ENCODE data around the gene ADGRL2. TPM values are rescaled to one million over a fixed set of nuclear protein-coding genes. Genes with fewer than 3 reads are reported as not detected.

Gene ADGRL2
- polyA plus RNA-seq, 1 donor from 2014 or later, result 190 TPM

DNA sequence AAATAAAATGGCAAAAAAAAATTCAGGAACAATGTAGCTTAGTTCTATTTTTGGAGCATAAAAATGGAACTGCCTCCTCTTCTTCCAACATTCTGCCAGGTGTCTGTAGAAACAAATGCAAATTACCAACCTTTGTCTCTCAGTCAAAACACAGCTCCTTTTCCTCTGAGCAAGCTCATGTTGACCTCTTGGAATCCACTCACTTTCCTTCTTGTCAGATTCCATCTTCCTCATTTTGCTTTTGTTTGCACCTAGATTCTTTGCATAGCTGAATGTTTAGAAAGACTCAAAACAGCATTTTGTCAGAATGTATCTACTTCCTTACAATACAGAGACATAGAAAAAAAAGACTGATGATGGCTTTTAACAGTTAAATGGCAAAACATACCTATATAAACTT is 178.2 kb downstream of the ADGRL2 start:
- Histone ChIP-seq H3K36me3 (ENCODE audit: insufficient read depth, low read length) (no peaks in the 10 kb centered on the region), H3K4me2 (ENCODE audit: low read length) (no peak overlapping the region), H2AFZ (ENCODE audit: low read depth, low read length) (no peak overlapping the region), H3K4me3 (ENCODE audit: low read length) (no peak overlapping the region), H3K9me2 (ENCODE audit: insufficient read depth, low read length) (no peaks in the 10 kb centered on the region), H3F3A (ENCODE audit: insufficient read depth, low read length, poor library complexity, severe bottlenecking) (peaks cover 7% of the 10 kb centered on the region), H3K9ac (ENCODE audit: low read length) (no peak overlapping the region), H3K27ac (ENCODE audit: low read length) (no peak overlapping the region), H3K27me3 (ENCODE audit: insufficient read depth, low read depth, low read length) (no peaks in the 10 kb centered on the region), H3K79me2 (replicated peaks; ENCODE audit: insufficient read depth, low read length) (no peaks in the 10 kb centered on the region), H3K9me3 (ENCODE audit: low read length) (no peaks in the 10 kb centered on the region), H4K20me1 (ENCODE audit: insufficient read depth) (no peaks in the 10 kb centered on the region)
- TF ChIP-seq EP300 (conservative IDR thresholded peaks at IDR 0.05; ENCODE audit: poor library complexity, severe bottlenecking) (no peak), RAD21 (conservative IDR thresholded peaks at IDR 0.05) (no peak), SMC3 (conservative IDR thresholded peaks at IDR 0.05; ENCODE audit: poor library complexity) (no peak), POLR2AphosphoS5 (IDR thresholded peaks at IDR 0.05) (no peak), MXI1 (conservative IDR thresholded peaks at IDR 0.05; ENCODE audit: poor library complexity, severe bottlenecking) (no peak), CTCF (IDR thresholded peaks at IDR 0.05; ENCODE audit: poor library complexity, severe bottlenecking) (no peak), REST (IDR thresholded peaks at IDR 0.05; ENCODE audit: borderline replicate concordance) (no peak), TAF1 (IDR thresholded peaks at IDR 0.05; ENCODE audit: low read depth) (no peak), EZH2 (IDR thresholded peaks at IDR 0.05; ENCODE audit: borderline replicate concordance, insufficient read depth, low read length, poor library complexity, severe bottlenecking) (no peak)

DNA sequence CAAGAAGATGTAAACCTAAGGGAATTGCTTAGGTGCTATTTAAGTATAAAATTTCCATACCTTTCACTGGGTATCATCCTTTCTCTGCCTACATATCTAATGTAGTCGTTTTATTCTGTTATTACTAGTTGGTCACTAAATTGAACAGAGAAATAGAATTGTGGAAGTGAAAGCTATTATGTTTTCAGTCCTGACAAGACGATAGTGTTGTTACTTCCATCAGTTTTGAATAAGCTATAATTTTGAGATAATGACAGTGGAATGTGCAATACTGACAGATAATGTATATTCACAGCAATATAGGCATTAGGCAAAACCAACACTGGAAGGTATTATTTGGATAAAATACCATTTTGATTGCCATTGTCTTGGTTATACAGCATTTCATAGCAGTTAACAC is 181.8 kb downstream of the ADGRL2 start:
- Histone ChIP-seq H3K4me2 (ENCODE audit: low read length) (peak overlapping the region; percentile 11), H3K9me3 (ENCODE audit: low read length) (no peaks in the 10 kb centered on the region), H2AFZ (ENCODE audit: low read depth, low read length) (no peak overlapping the region), H3K36me3 (ENCODE audit: insufficient read depth, low read length) (peaks cover 9% of the 10 kb centered on the region), H3K9ac (ENCODE audit: low read length) (no peak overlapping the region), H3F3A (ENCODE audit: insufficient read depth, low read length, poor library complexity, severe bottlenecking) (peaks cover 9% of the 10 kb centered on the region), H3K4me3 (ENCODE audit: low read length) (peak overlapping the region; percentile 20), H3K79me2 (replicated peaks; ENCODE audit: insufficient read depth, low read length) (no peaks in the 10 kb centered on the region), H4K20me1 (ENCODE audit: insufficient read depth) (no peaks in the 10 kb centered on the region), H3K27me3 (ENCODE audit: insufficient read depth, low read depth, low read length) (no peaks in the 10 kb centered on the region), H3K9me2 (ENCODE audit: insufficient read depth, low read length) (no peaks in the 10 kb centered on the region), H3K27ac (ENCODE audit: low read length) (peak overlapping the region; percentile 17)
- TF ChIP-seq SMC3 (conservative IDR thresholded peaks at IDR 0.05; ENCODE audit: poor library complexity) (no peak), POLR2AphosphoS5 (IDR thresholded peaks at IDR 0.05) (peak; percentile 85), EP300 (conservative IDR thresholded peaks at IDR 0.05; ENCODE audit: poor library complexity, severe bottlenecking) (peak; percentile 92), MXI1 (conservative IDR thresholded peaks at IDR 0.05; ENCODE audit: poor library complexity, severe bottlenecking) (no peak), TAF1 (IDR thresholded peaks at IDR 0.05; ENCODE audit: low read depth) (no peak), EZH2 (IDR thresholded peaks at IDR 0.05; ENCODE audit: borderline replicate concordance, insufficient read depth, low read length, poor library complexity, severe bottlenecking) (no peak), REST (IDR thresholded peaks at IDR 0.05; ENCODE audit: borderline replicate concordance) (peak; percentile 56), CTCF (IDR thresholded peaks at IDR 0.05; ENCODE audit: poor library complexity, severe bottlenecking) (no peak), RAD21 (conservative IDR thresholded peaks at IDR 0.05) (no peak)

Data from neural cell (in vitro differentiated cells).